HUES48 (cell line): ENCODE data around the gene VPS33B.
"Not testable (repeated sequence)": the region's sequence is repeated elsewhere in the genome, so short reads cannot be mapped to it uniquely, and the experiment has no call there.

Source experiments
- H3K27ac ChIP-seq: one replicate; pipeline ENCODE4 v1.7.0; 2013; ENCODE audit warnings: low read depth, low read length, inconsistent platforms
- H3K27me3 ChIP-seq: 2 replicates; pipeline ENCODE4 v1.6.1; 2013; ENCODE audit warnings: mild to moderate bottlenecking, low read length; ENCODE audit not compliant: control insufficient read depth, insufficient read depth
- H3K36me3 ChIP-seq: 2 replicates; pipeline ENCODE4 v1.6.1; 2013; ENCODE audit warnings: low read length; ENCODE audit not compliant: control insufficient read depth, insufficient read depth
- H3K4me1 ChIP-seq: 2 replicates; pipeline ENCODE4 v1.6.1; 2013; ENCODE audit warnings: mild to moderate bottlenecking, low read length; ENCODE audit not compliant: control insufficient read depth, insufficient read depth
- H3K4me3 ChIP-seq: 2 replicates; pipeline ENCODE4 v1.5.1; 2013; ENCODE audit warnings: mild to moderate bottlenecking, low read depth, low read length
- H3K9ac ChIP-seq: 2 replicates; pipeline ENCODE4 v1.6.1; 2013; ENCODE audit warnings: mild to moderate bottlenecking, low read depth, low read length, moderate library complexity
- H3K9me3 ChIP-seq: 2 replicates; pipeline ENCODE4 v1.6.1; 2013; ENCODE audit warnings: low read length; ENCODE audit not compliant: control insufficient read depth, insufficient read depth

The VPS33B gene

GRCh38 chr15:91031796-91032195 is 9.4 kb upstream of the VPS33B start:
- Histone ChIP-seq H3K4me1 (no peaks in the 10 kb centered on the region; the same call in 1 of the 2 replicates), H3K36me3 (no peaks in the 10 kb centered on the region), H3K27ac (no peak overlapping the region), H3K4me3 (no peak overlapping the region), H3K9me3 (no peaks in the 10 kb centered on the region), H3K9ac (no peak overlapping the region), H3K27me3 (no peaks in the 10 kb centered on the region)

GRCh38 chr15:91027677-91028076 is 5.3 kb upstream of the VPS33B start:
- no peak overlapping the region for H3K4me3 ChIP-seq
- no peaks in the 10 kb centered on the region for H3K9me3 ChIP-seq
- H3K9ac ChIP-seq: no peak overlapping the region
- H3K4me1 ChIP-seq: no peaks in the 10 kb centered on the region; the same call in 1 of the 2 replicates
- no peak overlapping the region for H3K27ac ChIP-seq
- no peaks in the 10 kb centered on the region for H3K27me3 ChIP-seq
- no peaks in the 10 kb centered on the region for H3K36me3 ChIP-seq

GRCh38 chr15:91023720-91024119 is 1.3 kb upstream of the VPS33B start:
- no peaks in the 10 kb centered on the region for H3K27me3 ChIP-seq

GRCh38 chr15:91022832-91023129 is 387 bp upstream of the VPS33B start:
- H3K27me3 ChIP-seq: no peaks in the 10 kb centered on the region
- no peak overlapping the region for H3K27ac ChIP-seq
- 0 out of 2 replicates have a peak, but pooled peaks cover 1% of the 10 kb centered on the region for H3K36me3 ChIP-seq
- no peaks in the 10 kb centered on the region for H3K9me3 ChIP-seq
- H3K4me3 ChIP-seq: peak overlapping the region; percentile 75
- H3K9ac ChIP-seq: peak overlapping the region; percentile 66
- H3K4me1 ChIP-seq: peaks cover 7% of the 10 kb centered on the region

More at GRCh38 chr15:91023720-91024119, 1.3 kb upstream of the VPS33B start:
- Histone ChIP-seq H3K9ac (no peak overlapping the region), H3K36me3 (no peaks in the 10 kb centered on the region), H3K27ac (no peak overlapping the region), H3K4me1 (peaks cover 7% of the 10 kb centered on the region), H3K4me3 (no peak overlapping the region), H3K9me3 (no peaks in the 10 kb centered on the region)

- Histone ChIP-seq H3K9ac (peak overlapping the region; percentile 66), H3K9me3 (no peaks in the 10 kb centered on the region), H3K4me3 (peak overlapping the region; percentile 75), H3K27me3 (no peaks in the 10 kb centered on the region), H3K4me1 (peaks cover 7% of the 10 kb centered on the region), H3K36me3 (peaks cover 10% of the 10 kb centered on the region), H3K27ac (peak overlapping the region; percentile 67)
These were observed 799 bp downstream of the VPS33B start for GRCh38 chr15:91021516-91022074.

GRCh38 chr15:91018158-91018557 is 4.2 kb downstream of the VPS33B start:
- peaks cover 21% of the 10 kb centered on the region for H3K36me3 ChIP-seq
- no peaks in the 10 kb centered on the region for H3K27me3 ChIP-seq
- no peaks in the 10 kb centered on the region for H3K9me3 ChIP-seq
- H3K9ac ChIP-seq: no peak overlapping the region
- no peak overlapping the region for H3K27ac ChIP-seq
- no peak overlapping the region for H3K4me3 ChIP-seq
- peaks cover 7% of the 10 kb centered on the region for H3K4me1 ChIP-seq

GRCh38 chr15:91017716-91018115 is 4.7 kb downstream of the VPS33B start:
- no peak overlapping the region for H3K4me3 ChIP-seq
- H3K9ac ChIP-seq: no peak overlapping the region
- peaks cover 7% of the 10 kb centered on the region for H3K4me1 ChIP-seq
- no peaks in the 10 kb centered on the region for H3K27me3 ChIP-seq
- H3K27ac ChIP-seq: no peak overlapping the region
- H3K9me3 ChIP-seq: no peaks in the 10 kb centered on the region
- H3K36me3 ChIP-seq: peaks cover 25% of the 10 kb centered on the region

- not testable (repeated sequence) for H3K27me3 ChIP-seq
These were observed 8.7 kb downstream of the VPS33B start for GRCh38 chr15:91013701-91014100.

GRCh38 chr15:91007266-91007665 is 15.1 kb downstream of the VPS33B start:
- no peak overlapping the region for H3K4me3 ChIP-seq
- H3K9me3 ChIP-seq: no peaks in the 10 kb centered on the region
- H3K9ac ChIP-seq: no peak overlapping the region
- no peaks in the 10 kb centered on the region for H3K27me3 ChIP-seq
- H3K36me3 ChIP-seq: peaks cover 69% of the 10 kb centered on the region
- H3K27ac ChIP-seq: no peak overlapping the region
- no peaks in the 10 kb centered on the region for H3K4me1 ChIP-seq

More at GRCh38 chr15:91013701-91014100, 8.7 kb downstream of the VPS33B start:
- not testable (repeated sequence) for H3K27ac ChIP-seq, H3K4me3 ChIP-seq, H3K4me1 ChIP-seq, H3K9me3 ChIP-seq, H3K9ac ChIP-seq
- H3K36me3 ChIP-seq: peaks cover 50% of the 10 kb centered on the region

GRCh38 chr15:91001209-91001608 is 21.2 kb downstream of the VPS33B start:
- Histone ChIP-seq H3K36me3 (peaks cover 71% of the 10 kb centered on the region), H3K4me1 (no peaks in the 10 kb centered on the region), H3K27ac (no peak overlapping the region)

GRCh38 chr15:90998737-90999136 is 23.7 kb downstream of the VPS33B start:
- Histone ChIP-seq H3K4me3 (no peak overlapping the region), H3K36me3 (peaks cover 46% of the 10 kb centered on the region), H3K4me1 (no peaks in the 10 kb centered on the region), H3K9ac (no peak overlapping the region), H3K27me3 (no peaks in the 10 kb centered on the region), H3K9me3 (no peaks in the 10 kb centered on the region), H3K27ac (no peak overlapping the region)

More at GRCh38 chr15:91001209-91001608, 21.2 kb downstream of the VPS33B start:
- no peaks in the 10 kb centered on the region for H3K27me3 ChIP-seq
- no peak overlapping the region for H3K9ac ChIP-seq
- H3K9me3 ChIP-seq: no peaks in the 10 kb centered on the region
- no peak overlapping the region for H3K4me3 ChIP-seq
